WI38 (cell line): ENCODE measurements around the gene CSAG1.
A peak's percentile ranks its signal among the peaks of the same experiment; 100 is the strongest.
"Not testable (repeated sequence)": the region's sequence is repeated elsewhere in the genome, so short reads cannot be mapped to it uniquely, and the experiment has no call there.

Experiments used
- H3K4me3 ChIP-seq: 2 replicates; pipeline ENCODE4 v1.5.1; 2011; ENCODE audit warnings: low read depth, mild to moderate bottlenecking, control low read depth, low read length
- TF ChIP-seq, protein P1 (sequence below): IDR thresholded peaks from 2 replicates; pipeline ENCODE4 v1.5.1; 2012; ENCODE audit warnings: low read depth, mild to moderate bottlenecking, control low read depth, low read length

The CSAG1 gene

DNA sequence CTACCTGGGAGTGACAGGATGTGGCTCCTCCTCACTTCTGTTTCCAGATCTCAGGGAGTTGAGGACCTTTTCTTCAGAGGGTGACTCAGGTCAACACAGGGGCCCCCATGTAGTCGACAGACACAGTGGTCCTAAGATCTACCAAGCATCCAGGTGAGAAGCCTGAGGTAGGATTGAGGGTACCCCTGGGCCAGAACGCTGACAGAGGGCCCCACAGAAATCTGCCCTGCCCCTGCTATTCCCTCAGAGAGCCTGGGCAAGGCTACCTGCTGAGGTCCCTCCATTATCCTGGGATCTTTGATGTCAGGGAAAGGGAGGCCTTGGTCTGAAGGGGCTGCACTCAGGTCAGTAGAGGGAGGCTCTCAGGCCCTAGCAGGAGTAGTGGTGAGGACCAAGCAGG lies 1.6 kb upstream of the CSAG1 start:
- TF ChIP-seq, protein P1, sequence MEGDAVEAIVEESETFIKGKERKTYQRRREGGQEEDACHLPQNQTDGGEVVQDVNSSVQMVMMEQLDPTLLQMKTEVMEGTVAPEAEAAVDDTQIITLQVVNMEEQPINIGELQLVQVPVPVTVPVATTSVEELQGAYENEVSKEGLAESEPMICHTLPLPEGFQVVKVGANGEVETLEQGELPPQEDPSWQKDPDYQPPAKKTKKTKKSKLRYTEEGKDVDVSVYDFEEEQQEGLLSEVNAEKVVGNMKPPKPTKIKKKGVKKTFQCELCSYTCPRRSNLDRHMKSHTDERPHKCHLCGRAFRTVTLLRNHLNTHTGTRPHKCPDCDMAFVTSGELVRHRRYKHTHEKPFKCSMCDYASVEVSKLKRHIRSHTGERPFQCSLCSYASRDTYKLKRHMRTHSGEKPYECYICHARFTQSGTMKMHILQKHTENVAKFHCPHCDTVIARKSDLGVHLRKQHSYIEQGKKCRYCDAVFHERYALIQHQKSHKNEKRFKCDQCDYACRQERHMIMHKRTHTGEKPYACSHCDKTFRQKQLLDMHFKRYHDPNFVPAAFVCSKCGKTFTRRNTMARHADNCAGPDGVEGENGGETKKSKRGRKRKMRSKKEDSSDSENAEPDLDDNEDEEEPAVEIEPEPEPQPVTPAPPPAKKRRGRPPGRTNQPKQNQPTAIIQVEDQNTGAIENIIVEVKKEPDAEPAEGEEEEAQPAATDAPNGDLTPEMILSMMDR = no peak
- H3K4me3 ChIP-seq = no peak overlapping the region

DNA sequence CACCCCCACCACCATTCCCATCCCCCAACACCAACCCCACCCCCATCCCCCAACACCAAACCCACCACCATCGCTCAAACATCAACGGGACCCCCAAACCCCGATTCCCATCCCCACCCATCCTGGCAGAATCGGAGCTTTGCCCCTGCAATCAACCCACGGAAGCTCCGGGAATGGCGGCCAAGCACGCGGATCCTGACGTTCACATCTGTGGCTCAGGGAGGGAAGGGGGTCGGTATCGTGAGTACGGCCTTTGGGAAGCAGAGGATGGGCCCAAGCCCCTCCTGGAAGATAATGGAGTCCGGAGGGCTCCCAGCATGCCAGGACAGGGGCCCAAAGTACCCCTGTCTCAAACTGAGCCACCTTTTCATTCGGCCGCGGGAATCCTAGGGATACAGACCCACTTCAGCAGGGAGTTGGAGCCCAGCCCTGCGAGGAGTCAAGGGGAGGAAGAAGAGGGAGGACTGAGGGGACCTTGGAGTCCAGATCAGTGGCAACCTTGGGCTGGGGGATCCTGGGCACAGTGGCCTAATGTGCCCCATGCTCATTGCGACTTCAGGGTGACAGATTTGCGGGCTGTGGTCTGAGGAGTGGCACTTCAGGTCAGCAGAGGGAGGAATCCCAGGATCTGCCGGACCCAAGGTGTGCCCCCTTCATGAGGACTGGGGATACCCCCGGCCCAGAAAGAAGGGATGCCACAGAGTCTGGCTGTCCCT lies 780 bp upstream of the CSAG1 start:
- 0 out of 2 replicates have a peak overlapping the region, but pooled peaks have one; percentile 5 for H3K4me3 ChIP-seq

DNA sequence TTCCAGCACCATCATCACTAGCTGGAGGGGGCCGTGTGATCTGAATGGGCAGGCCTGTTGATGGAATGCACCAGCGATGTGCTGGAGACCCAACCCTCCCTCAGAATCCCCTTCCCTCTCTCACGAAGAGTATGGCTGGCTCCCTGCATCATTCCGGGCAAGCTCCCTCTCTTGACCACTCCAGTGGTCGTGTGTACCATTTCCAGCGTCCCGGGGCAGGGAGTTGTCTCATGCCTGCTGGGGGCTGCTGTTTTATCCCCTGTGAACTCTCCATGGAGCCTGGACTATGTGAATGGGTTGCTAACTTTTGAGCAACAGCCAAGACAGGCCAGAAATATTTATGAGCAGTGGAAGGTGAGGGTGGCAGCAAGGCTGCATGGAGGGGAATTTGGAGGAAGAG lies 8.1 kb downstream of the CSAG1 start:
- H3K4me3 ChIP-seq = no peak overlapping the region
- TF ChIP-seq, protein P1 = no peak

DNA sequence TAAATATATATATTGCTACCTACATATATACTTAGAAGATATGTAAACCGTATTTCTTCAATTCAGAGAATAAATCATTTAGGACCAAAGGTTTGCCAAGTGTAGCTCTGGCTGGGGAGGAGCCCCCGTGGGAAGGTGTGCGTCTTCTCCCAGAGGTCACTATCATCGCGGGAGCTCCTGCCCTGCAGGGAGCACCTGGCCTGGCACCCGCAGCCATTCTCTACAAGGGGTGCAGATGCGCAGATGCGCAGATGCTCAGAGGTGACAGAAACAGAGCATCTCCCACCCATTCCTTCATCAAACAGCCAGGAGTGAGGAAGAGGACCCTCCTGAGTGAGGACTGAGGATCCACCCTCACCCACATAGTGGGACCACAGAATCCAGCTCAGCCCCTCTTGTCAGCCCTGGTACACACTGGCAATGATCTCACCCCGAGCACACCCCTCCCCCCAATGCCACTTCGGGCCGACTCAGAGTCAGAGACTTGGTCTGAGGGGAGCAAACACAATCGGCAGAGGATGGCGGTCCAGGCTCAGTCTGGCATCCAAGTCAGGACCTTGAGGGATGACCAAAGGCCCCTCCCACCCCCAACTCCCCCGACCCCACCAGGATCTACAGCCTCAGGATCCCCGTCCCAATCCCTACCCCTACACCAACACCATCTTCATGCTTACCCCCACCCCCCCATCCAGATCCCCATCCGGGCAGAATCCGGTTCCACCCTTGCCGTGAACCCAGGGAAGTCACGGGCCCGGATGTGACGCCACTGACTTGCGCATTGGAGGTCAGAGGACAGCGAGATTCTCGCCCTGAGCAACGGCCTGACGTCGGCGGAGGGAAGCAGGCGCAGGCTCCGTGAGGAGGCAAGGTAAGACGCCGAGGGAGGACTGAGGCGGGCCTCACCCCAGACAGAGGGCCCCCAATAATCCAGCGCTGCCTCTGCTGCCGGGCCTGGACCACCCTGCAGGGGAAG lies 19.4 kb downstream of the CSAG1 start, which contains the start of gene MAGEA2B:
Gene MAGEA2B, plus strand, starts transcription at position 814 of the 973 bp plus-strand sequence. CDS start 2,479 bp downstream, outside the sequence.
- not testable (repeated sequence) for H3K4me3 ChIP-seq

DNA sequence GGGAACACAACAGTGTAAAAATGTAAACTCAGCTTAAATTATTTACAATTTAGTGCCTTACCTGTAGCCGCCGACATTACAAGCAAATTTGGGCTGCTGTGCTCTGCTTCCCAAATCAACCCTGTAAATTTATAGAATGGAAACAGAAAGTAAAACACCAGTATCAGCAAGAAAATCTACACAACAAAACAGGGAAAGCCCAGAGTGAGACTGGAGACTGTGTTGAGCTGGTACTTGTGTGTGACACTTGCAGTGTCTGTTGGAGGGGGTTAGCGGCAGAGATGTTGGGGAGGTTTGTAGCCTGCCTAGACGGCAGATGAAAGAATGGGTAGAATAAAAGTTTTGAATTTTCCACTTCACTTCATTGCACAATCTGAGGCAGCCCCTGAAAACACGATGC lies 20.3 kb downstream of the CSAG1 start:
- H3K4me3 ChIP-seq = not testable (repeated sequence)

DNA sequence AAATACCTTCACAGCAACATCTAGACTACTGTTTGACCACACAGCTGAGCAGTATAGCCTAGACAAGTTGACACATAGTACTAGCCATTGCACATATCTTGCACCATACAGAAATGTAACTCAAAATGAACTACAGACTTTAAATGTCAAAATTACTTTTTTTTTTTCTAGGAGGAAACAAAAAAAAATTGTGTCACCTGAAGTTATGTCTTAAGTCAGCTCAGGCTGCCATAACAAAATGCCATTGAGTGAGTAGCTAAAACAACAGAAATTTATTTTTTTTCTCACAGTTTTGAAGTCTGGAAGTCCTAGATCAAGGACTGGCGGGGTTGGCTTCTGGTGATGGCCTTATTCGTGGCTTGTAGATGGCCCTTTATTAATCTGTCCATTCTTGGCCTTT lies 24.3 kb downstream of the CSAG1 start, which contains the start of gene CSAG2:
Gene CSAG2, minus strand, starts transcription at position 101 of the 400 bp plus-strand sequence. CDS start 161 bp downstream, outside the sequence.
- H3K4me3 ChIP-seq = not testable (repeated sequence)

DNA sequence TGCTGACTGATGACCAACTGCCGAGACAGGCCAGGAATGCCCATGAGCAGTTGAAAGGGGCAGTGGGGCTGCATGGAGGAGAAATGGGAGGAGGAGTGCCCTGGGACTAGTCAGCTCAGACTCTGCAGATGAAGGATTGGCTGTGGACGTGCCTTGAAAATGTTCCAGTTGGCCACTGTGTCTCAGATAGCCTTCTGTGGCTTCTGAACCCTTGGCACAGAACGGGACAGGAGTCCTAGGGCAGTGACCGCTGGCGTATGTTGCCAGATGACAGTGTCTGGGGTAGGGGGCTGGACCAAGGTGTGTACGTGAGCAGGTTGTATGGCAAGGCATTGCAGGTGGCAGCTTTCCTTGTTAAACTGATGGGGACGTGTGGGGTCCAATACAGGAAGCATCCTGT lies 27.0 kb downstream of the CSAG1 start:
- H3K4me3 ChIP-seq = not testable (repeated sequence)

DNA sequence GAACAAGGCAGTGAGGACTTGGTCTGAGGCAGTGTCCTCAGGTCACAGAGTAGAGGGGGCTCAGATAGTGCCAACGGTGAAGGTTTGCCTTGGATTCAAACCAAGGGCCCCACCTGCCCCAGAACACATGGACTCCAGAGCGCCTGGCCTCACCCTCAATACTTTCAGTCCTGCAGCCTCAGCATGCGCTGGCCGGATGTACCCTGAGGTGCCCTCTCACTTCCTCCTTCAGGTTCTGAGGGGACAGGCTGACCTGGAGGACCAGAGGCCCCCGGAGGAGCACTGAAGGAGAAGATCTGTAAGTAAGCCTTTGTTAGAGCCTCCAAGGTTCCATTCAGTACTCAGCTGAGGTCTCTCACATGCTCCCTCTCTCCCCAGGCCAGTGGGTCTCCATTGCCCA lies 33.1 kb downstream of the CSAG1 start:
- H3K4me3 ChIP-seq = not testable (repeated sequence)

DNA sequence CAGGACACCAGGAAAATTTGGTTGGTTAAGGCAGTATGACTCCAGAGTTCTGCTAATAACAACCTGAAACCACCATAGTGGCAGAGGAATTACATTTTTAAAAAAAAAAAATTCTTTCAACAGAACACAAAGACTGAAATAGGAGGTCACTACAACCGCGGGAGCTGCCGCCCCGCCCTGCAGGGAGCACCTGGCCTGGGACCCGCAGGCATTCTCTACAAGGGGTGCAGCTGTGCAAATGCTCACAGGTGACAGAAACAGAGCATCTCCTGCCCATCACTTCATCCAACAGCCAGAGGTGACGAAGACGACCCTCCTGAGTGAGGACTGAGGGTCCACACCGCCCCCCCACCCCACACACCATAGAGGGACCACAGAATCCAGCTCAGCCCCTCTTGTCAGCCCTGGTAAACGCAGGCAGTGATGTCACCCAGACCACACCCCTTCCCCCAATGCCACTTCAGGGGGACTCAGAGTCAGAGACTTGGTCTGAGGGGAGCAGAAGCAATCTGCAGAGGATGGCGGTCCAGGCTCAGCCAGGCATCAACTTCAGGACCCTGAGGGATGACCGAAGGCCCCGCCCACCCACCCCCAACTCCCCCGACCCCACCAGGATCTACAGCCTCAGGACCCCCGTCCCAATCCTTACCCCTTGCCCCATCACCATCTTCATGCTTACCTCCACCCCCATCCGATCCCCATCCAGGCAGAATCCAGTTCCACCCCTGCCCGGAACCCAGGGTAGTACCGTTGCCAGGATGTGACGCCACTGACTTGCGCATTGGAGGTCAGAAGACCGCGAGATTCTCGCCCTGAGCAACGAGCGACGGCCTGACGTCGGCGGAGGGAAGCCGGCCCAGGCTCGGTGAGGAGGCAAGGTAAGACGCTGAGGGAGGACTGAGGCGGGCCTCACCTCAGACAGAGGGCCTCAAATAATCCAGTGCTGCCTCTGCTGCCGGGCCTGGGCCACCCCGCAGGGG lies 35.3 kb downstream of the CSAG1 start, which contains the start of gene MAGEA3:
Gene MAGEA3, plus strand, starts transcription at position 843 of the 980 bp plus-strand sequence. CDS start 2,039 bp downstream, outside the sequence.
- not testable (repeated sequence) for H3K4me3 ChIP-seq

DNA sequence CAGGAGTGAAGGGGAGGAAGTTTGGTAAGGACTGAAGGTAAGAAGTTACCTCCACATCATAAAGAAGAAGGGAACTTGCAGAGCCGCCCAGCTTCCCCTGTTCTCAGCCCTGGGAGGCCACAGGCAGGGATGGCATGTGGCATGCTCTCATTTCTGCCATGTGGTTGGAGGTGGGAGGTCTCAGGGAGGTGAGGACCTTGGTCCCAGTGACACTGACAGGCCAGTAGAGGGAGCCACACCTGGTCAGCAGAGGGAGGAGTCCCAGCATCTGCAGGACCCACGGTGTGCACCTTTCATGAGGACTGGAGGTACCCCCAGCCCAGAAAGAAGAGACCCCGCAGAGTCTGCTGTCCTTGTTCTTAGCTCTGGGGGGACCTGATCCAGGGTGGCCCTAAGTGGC lies 52.5 kb downstream of the CSAG1 start:
- not testable (repeated sequence) for H3K4me3 ChIP-seq
